Vagina (tissue), 2 donors: ENCODE measurements around the gene XYLB. TPM values are rescaled to one million over a fixed set of nuclear protein-coding genes. Genes with fewer than 3 reads are reported as not detected.
A peak's percentile ranks its signal among the peaks of the same experiment; 100 is the strongest.

ENCODE experiments used
- DNase-seq, 2 donors: peaks; one replicate each; pipeline ENCODE4 v3.0.0-alpha.2; 2017; ENCODE audit errors: extremely low spot score in 2 of 2
- H3K27ac ChIP-seq: fragments of 200-600 bp; sonication (generic); one replicate; pipeline ENCODE4 v1.5.1; 2019
- H3K27me3 ChIP-seq: fragments of 200-600 bp; sonication (generic); one replicate; pipeline ENCODE4 v1.5.1; 2019
- H3K36me3 ChIP-seq, 2 donors: fragments of 200-600 bp; sonication (generic); one replicate each; pipeline ENCODE4 v1.5.1; 2017 to 2019
- H3K4me1 ChIP-seq: fragments of 200-600 bp; sonication (generic); one replicate; pipeline ENCODE4 v1.5.1; 2019
- H3K4me3 ChIP-seq, 2 donors: fragments of 200-600 bp; sonication (generic); 1 replicate in 1 of 2; 2 replicates in 1 of 2; pipeline ENCODE4 v1.5.1; 2016 to 2019
- H3K9me3 ChIP-seq: fragments of 200-600 bp; sonication (generic); one replicate; pipeline ENCODE4 v1.5.1; 2019
- POLR2A ChIP-seq, 2 donors: fragments of 450-650 bp; IDR thresholded peaks; one replicate each; pipeline ENCODE4 v1.6.1; 2017; ENCODE audit warnings: antibody characterized with exemption in 2 of 2, mild to moderate bottlenecking in 2 of 2, moderate library complexity in 2 of 2
- POLR2AphosphoS5 ChIP-seq, 2 donors: sonication (generic); formaldehyde crosslinking; IDR thresholded peaks; one replicate each; pipeline ENCODE4 v1.9.0; 2017; ENCODE audit warnings: antibody characterized with exemption in 2 of 2, mild to moderate bottlenecking in 2 of 2, low read depth in 1 of 2; ENCODE audit not compliant: insufficient read depth in 1 of 2
- intact Hi-C: fragments of 100-400 bp; cut with DNase I; formaldehyde crosslinking; loops from one replicate; pipeline ENCODE4 v1.15.1; 2023
- total RNA-seq: library from RNA; depleted of rRNA; stranded (reverse); fragments of >200 nt; gene quantifications from one replicate; pipeline ENCODE4 v1.2.3, GENCODE V29; 2016
- TF ChIP-seq, protein P1 (sequence below), 3 experiments: fragments of 450-650 bp in 2 of 3; fragments of 200-600 bp in 1 of 3; sonication (generic) in 1 of 3; IDR thresholded peaks; one replicate each; pipeline ENCODE4 v1.5.1; 2017 to 2019; ENCODE audit warnings: antibody characterized with exemption in 3 of 3, mild to moderate bottlenecking in 2 of 3, moderate library complexity in 2 of 3

The XYLB gene
- total RNA-seq, 1 donor from 2014 or later = 3.4 TPM

GRCh38 chr3:38312356-38312755 is 34.2 kb upstream of the XYLB start:
- TF ChIP-seq, protein P1, sequence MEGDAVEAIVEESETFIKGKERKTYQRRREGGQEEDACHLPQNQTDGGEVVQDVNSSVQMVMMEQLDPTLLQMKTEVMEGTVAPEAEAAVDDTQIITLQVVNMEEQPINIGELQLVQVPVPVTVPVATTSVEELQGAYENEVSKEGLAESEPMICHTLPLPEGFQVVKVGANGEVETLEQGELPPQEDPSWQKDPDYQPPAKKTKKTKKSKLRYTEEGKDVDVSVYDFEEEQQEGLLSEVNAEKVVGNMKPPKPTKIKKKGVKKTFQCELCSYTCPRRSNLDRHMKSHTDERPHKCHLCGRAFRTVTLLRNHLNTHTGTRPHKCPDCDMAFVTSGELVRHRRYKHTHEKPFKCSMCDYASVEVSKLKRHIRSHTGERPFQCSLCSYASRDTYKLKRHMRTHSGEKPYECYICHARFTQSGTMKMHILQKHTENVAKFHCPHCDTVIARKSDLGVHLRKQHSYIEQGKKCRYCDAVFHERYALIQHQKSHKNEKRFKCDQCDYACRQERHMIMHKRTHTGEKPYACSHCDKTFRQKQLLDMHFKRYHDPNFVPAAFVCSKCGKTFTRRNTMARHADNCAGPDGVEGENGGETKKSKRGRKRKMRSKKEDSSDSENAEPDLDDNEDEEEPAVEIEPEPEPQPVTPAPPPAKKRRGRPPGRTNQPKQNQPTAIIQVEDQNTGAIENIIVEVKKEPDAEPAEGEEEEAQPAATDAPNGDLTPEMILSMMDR (IDR thresholded peaks at IDR 0.05) = no peak
- TF ChIP-seq POLR2AphosphoS5 (IDR thresholded peaks at IDR 0.05; ENCODE audit: insufficient read depth in 1 of 2, low read depth in 1 of 2) = no peak
- TF ChIP-seq POLR2A (IDR thresholded peaks at IDR 0.05) = no peak
- Histone ChIP-seq H3K9me3 (no peaks in the 10 kb centered on the region), H3K4me3 (no peak overlapping the region), H3K27me3 (no peaks in the 10 kb centered on the region), H3K4me1 (no peaks in the 10 kb centered on the region), H3K36me3 (no peaks in the 10 kb centered on the region), H3K27ac (no peak overlapping the region)
- intact Hi-C loops = no loop called here
- DNase-seq = no peak

DNA sequence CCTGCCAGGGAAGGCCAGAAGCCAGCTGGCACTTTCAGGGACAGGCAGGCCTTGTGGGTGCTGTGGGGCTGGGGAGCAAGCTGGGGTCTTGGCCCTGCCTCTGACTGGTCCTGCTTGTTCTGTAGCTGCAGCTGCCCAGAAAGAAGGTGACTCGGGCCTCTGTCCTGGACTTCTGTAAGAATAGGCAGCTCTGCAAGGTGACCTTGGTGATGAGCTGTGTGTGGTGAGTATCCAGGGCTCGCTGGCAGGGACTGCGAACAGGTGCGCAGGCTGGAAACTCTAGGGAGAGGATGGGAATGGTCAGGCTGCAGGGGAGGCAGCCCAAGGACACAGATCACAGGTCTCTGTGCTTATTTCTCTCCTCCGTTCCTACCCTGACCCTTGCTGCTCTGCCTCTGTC is 33.3 kb upstream of the XYLB start:
- H3K4me3 ChIP-seq = no peak overlapping the region
- H3K9me3 ChIP-seq = no peaks in the 10 kb centered on the region
- H3K36me3 ChIP-seq = no peaks in the 10 kb centered on the region
- TF ChIP-seq, protein P1 (IDR thresholded peaks at IDR 0.05) = no peak
- no peak for TF ChIP-seq POLR2A (IDR thresholded peaks at IDR 0.05)
- TF ChIP-seq POLR2AphosphoS5 (IDR thresholded peaks at IDR 0.05; ENCODE audit: insufficient read depth in 1 of 2, low read depth in 1 of 2) = no peak
- intact Hi-C loops = no loop called here
- H3K4me1 ChIP-seq = no peaks in the 10 kb centered on the region
- DNase-seq = no peak
- H3K27me3 ChIP-seq = no peaks in the 10 kb centered on the region
- no peak overlapping the region for H3K27ac ChIP-seq

DNA sequence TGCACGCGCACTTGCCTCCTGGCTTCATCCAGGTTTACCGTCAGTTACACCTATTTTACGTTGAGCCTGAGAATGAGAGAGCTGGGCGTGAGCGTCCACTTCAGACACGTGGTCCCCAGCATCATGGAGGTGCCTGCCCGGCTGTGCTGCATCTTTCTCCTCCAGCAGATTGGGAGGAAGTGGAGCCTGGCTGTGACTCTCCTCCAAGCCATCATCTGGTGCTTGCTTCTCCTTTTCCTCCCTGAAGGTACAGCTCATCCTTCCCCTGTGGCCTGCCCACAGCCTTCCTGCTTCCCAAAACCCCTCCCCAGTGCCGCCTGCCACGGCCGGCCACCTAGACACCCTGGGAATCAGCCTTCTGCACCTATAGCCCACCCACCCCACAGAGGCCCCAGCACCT is 32.9 kb upstream of the XYLB start:
- peak in 1 of 2 donors; percentile 56 for DNase-seq
- Histone ChIP-seq H3K36me3 (no peaks in the 10 kb centered on the region), H3K27me3 (no peaks in the 10 kb centered on the region), H3K9me3 (no peaks in the 10 kb centered on the region), H3K4me3 (no peak overlapping the region), H3K27ac (no peak overlapping the region), H3K4me1 (no peaks in the 10 kb centered on the region)
- no peak for TF ChIP-seq POLR2A (IDR thresholded peaks at IDR 0.05)
- no peak for TF ChIP-seq POLR2AphosphoS5 (IDR thresholded peaks at IDR 0.05; ENCODE audit: insufficient read depth in 1 of 2, low read depth in 1 of 2)
- TF ChIP-seq, protein P1 (IDR thresholded peaks at IDR 0.05) = no peak
- intact Hi-C loops = no loop called here

DNA sequence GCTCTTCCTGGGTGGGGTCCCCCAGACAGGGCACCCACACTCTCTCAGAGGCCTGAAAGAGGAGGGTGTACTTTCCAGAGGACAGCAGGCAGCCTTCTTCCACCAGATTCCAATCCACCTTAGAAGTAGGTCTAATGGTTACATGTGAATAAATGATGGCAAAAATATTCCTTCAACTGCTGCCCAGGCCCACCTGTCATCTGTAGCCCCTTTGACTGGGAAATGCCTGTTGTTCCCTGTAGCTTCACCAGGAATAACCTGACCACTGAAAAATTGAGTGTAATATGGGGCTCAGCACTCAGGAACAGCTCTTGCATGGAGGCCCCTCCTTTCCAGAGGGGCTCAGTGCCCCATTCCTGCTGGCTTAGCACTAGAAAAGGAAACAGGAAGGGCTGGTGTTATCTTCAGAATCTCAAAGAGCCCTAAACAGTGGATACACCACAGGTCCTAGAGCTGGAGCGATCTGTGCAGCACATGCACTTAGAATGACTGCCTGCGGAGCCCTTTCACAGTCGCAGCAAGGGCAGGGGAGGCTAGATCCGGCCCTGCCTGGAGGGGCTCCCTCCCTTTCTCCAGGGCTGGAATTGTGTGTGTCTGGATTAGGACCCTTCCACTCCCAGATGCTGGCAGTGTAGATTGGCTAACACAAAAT is 32.3 kb upstream of the XYLB start:
- H3K4me3 ChIP-seq = no peak overlapping the region
- intact Hi-C loops = no loop called here
- H3K27me3 ChIP-seq = no peaks in the 10 kb centered on the region
- no peaks in the 10 kb centered on the region for H3K36me3 ChIP-seq
- H3K27ac ChIP-seq = no peak overlapping the region
- DNase-seq = peak in 1 of 2 donors; percentile 65
- H3K9me3 ChIP-seq = no peaks in the 10 kb centered on the region
- H3K4me1 ChIP-seq = no peaks in the 10 kb centered on the region
- TF ChIP-seq, protein P1 (IDR thresholded peaks at IDR 0.05) = no peak
- TF ChIP-seq POLR2A (IDR thresholded peaks at IDR 0.05) (no peak), POLR2AphosphoS5 (IDR thresholded peaks at IDR 0.05; ENCODE audit: insufficient read depth in 1 of 2, low read depth in 1 of 2) (no peak)

DNA sequence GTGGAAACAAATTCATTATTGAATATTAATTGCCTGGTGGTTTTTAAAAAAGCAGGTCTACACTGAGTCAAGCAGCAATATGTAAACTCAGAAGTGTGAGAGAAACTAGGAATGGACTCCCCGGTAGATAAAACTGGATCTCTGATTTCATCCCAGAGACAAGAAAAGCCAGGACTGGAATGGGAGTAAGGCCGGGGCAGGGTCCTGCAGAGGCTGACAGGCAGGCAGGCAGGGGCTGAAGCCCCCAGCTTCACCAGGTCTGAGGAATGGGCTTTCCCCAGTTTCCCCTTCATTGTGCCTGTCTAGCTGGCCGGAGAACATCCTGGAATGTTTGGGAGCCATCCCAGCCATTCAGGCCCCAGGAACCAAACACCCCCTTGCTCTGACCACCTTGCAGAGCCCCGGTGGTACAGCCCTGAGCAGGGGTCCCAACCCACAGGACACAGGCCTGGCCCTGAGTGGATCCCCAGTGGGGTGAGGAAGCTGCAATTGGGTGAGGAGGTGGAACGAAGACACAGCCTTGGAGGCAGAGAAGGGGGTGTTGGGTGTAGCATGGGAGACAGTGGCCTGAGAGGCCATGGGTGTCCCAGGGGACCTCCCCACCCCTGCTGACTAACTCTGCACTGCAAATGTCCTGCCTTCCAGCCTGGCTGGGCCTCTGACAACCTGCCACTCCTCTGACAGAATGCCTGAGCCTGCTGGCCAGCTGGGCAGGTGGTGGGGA is 31.7 kb upstream of the XYLB start:
- Histone ChIP-seq H3K4me1 (no peaks in the 10 kb centered on the region), H3K27ac (no peak overlapping the region), H3K36me3 (no peaks in the 10 kb centered on the region), H3K4me3 (no peak overlapping the region), H3K9me3 (no peaks in the 10 kb centered on the region), H3K27me3 (no peaks in the 10 kb centered on the region)
- intact Hi-C loops = no loop called here
- TF ChIP-seq POLR2AphosphoS5 (IDR thresholded peaks at IDR 0.05; ENCODE audit: insufficient read depth in 1 of 2, low read depth in 1 of 2) = no peak
- TF ChIP-seq, protein P1 (IDR thresholded peaks at IDR 0.05) = no peak
- TF ChIP-seq POLR2A (IDR thresholded peaks at IDR 0.05) = no peak
- peak in 1 of 2 donors; percentile 64 for DNase-seq
